ENCODE measurements around the gene SDF4.

SDF4 gene

DNA sequence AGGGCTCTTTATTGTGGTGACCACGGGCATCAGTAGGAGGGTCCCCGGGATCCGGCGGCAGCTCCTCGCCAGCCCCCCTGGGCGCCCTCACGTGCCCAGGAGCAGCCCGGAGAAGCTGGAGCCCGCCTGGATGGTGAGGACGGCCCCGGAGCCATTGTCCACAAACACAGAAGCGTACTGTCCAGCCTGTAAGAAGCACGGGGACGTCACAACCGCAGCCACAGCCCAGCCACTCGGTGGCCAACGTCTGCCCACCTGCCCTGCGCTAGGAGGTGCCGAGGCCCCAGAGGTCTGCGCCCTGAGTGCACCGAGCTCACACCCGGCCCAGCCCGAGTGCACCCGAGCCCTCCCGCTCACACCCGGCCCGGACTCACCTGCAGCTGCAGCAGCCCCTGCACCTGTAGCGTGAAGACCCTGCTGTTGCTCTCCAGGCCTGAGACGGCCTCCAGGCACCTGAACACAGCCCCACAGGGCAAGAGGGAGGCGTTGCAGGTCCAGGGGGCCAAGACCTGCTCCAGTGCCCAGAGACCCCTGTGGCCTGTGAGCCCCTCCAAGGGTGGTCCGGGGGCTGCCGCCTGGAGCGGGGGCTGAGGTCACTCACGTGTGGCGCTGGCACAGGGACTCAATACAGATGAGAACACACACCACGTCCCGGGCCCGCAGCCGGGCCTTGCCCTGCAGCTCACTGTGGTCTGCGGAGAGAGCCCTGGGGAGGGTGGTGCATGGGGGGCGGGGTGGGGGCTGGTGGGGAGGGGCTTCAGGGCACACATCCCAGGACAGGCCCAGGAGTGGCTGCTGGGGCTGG is 10.9 kb upstream of the SDF4 start:
- no peak for DNase-seq (ENCODE audit: low spot score)

GRCh38 chr1:1241588-1242219 is 9.9 kb upstream of the SDF4 start:
- no peak for DNase-seq (ENCODE audit: low spot score)

GRCh38 chr1:1240822-1241587 is 9.2 kb upstream of the SDF4 start:
- no peak for DNase-seq (ENCODE audit: low spot score)

DNA sequence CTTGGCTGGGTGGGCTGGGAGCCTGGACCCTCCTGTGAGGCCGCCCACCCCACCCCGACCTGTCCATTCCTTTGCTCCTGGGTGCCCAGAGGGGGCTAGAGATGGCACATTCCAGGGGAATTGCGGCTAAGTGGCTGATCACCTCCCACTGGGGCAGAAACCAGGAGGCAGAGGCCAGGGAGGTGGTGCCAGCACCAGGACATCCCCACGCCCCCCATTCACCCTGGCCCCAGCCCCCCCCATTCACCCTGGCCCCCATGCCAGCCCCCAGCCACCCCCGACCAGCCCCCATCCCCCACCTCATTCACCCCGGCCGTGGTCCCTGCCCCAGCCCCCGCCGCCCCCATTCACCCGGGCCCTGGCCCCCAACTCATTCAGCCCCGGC is 8.5 kb upstream of the SDF4 start:
- DNase-seq (ENCODE audit: low spot score): no peak

DNA sequence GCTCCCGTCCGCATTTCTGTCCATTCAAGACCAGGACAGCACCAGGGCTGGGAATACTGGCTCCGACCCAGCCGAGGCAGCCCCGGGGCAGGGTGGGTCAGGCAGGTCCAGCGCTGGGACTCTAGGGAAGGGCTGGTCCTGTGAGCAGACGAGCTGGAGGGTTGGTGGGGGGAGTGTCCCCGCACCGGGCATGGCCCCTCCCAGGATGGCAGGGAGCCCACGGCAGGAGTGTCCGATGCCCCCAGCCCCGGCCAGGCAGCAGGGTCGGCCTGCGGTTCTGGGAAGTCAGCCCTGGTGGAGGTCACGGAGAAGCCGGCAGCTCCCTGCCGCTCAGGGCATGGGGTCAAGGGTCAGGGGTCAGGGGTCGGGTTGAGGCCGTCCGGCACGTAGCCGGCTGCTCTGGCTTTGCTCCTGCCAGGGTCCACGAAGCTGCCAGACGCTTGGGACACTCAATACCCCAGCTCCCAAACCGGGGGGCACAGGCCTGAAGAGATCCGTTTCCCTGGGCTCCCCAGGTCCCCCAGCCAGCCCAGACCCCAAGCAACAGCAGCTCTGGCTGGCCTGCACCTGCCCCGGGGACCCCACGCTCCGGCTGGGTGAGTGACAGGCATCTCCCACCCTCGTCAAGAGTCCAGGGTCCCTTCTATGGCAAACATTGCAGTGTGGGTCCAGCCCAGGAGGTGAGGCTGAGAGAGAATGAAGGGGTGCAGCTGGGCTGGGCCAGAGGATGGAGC is 8.0 kb upstream of the SDF4 start:
- DNase-seq (ENCODE audit: low spot score): no peak

DNA sequence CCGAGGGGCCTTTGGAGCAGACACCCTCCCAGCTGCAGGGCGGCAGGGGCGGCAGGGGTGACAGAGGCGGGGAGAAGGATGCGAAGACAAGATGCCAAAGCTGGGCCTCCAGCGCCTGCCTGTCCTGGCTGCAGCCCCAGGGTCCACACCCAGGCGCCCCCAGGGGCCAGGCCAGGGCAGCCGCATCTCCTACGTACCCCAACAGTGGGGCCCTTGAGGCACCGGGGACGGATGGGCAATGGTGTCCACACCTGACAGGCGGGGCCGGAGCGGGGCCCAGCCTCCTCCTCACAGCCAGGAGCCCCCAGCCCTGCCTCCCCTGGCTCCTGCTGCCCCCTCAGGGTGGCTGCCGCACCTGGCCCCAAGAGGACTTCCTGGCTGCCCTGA is 7.4 kb upstream of the SDF4 start:
- no peak for DNase-seq (ENCODE audit: low spot score)

- DNase-seq (ENCODE audit: low spot score): no peak
These were observed 6.9 kb upstream of the SDF4 start for GRCh38 chr1:1238702-1239178.

- no peak for DNase-seq (ENCODE audit: low spot score)
These were observed 6.3 kb upstream of the SDF4 start for GRCh38 chr1:1237874-1238701.

GRCh38 chr1:1236945-1237873 is 5.4 kb upstream of the SDF4 start:
- no peak for DNase-seq (ENCODE audit: low spot score)

GRCh38 chr1:1236176-1236763 is 4.5 kb upstream of the SDF4 start:
- no peak for DNase-seq (ENCODE audit: low spot score)

- DNase-seq (ENCODE audit: low spot score): no peak
These were observed 3.4 kb upstream of the SDF4 start for GRCh38 chr1:1235016-1235744.

DNA sequence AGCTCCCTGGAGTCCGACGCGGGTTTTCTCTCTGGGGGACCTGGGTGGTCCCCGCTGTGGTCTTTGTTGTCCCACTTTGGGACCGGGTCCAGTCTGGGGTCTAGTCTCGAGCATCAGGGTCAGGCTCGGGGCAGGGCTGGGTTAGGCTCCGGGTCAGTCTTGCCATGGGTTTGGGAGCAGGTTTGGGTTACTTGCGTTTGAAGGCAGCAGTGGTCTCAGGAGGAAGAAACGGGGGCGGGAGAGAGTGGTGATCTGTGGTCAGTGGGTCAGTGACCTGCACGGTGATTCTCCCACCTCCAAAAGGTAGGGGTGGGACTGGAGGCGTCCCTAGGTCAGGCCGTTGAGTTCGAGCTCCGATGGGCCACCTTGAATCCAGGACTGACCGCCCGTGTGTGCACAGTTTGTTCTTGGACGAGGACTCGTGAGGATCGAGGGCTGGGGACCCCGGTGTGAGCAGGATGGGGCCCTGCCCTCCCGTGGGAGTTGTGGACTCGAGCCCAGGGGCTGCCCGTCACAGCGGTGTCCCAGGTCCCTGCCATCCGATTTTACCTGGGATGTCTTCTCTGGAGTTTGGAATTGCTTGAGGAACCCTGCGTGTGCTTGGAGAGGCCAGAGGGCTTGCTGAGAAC is 2.5 kb upstream of the SDF4 start:
- no peak for DNase-seq (ENCODE audit: low spot score)

- no peak for DNase-seq (ENCODE audit: low spot score)
These were observed 1.7 kb upstream of the SDF4 start for GRCh38 chr1:1233567-1233892.

DNA sequence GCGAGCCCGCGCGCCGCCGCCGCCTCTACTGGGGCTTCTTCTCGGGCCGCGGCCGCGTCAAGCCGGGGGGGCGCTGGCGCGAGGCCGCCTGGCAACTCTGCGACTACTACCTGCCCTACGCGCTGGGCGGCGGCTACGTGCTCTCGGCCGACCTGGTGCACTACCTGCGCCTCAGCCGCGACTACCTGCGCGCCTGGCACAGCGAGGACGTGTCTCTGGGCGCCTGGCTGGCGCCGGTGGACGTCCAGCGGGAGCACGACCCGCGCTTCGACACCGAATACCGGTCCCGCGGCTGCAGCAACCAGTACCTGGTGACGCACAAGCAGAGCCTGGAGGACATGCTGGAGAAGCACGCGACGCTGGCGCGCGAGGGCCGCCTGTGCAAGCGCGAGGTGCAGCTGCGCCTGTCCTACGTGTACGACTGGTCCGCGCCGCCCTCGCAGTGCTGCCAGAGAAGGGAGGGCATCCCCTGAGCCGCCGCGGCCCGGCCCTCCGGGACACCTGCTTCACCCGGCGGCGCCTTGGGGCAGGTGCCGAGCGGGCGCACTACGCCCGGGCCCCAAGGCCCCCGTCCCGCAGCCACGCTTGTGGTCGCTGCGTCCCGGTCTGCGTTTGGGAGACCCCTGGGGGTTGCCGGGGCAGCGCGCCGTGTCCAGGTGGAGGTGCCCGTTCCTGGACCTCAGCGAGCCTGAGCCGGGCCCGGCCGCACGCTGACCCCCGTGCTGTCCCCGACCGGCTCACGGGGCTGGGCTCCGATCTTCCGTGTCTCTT is 1.2 kb upstream of the SDF4 start:
- DNase-seq (ENCODE audit: low spot score): no peak

GRCh38 chr1:1232208-1232795 is 501 bp upstream of the SDF4 start, which contains the start of gene B3GALT6:
Gene B3GALT6, plus strand, starts transcription at chr1:1232237. Its CDS starts 42 bp downstream, at chr1:1232279.
- no peak for DNase-seq (ENCODE audit: low spot score)

DNA sequence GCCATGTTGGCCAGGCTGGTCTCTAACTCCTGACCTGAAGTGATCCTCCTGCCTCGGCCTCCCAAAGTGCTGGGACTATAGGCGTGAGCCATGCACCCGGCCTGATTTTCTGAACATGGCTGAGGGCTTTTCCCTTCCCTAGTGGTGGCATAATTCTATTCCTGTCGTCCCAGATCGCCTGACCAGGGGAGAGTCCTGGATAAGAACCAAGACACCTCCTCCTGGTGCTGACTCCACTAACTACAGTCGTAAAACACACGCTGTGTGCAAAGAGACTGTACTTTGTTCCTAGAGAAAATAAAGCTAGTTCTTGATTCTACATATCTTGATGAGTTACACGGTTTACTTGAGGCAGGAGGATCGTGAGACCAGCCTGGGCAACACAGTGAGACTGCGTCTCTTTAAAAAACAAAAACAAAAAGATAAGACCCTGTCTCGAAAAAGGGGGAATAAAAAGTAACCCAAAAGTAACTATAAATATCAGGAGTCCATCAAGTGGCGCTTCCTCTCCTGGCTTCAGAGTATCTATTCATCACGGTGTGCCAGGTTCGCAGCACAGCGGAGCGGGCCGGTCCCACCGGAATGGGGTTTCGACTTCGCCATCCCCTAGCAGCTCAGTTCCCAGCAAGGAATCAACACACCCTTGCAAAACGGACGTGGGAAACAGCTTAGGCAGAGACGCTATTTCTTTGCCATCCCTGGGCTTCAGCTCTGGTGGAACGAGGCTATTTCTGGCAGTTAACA is 973 bp downstream of the SDF4 start:
- no peak for DNase-seq (ENCODE audit: low spot score)

DNA sequence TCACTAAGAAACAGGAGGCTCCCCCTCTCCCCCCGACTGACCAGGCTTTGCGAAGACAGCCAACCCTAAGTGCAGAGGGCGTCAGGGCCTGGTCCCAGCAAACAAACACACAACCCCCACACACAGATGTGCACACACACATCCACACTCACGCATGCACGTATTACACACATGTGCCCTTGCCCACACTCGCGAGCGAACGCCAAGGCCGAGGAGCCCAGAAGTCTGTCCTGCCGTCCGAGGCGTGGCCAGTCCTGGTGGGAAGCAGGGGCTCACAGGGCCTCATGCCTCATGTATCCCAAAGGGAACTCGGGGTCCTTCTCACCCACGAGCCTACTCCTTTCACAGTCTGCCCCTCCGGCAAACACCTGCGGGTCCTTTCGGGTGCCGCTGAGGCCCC is 2.0 kb downstream of the SDF4 start:
- DNase-seq (ENCODE audit: low spot score): no peak

All from CD4-positive, alpha-beta T cell treated with Interleukin-2 at 100 ng/mL for 4 hours (primary cell).